ENCODE measurements around the gene CLDN22.

The CLDN22 gene

DNA sequence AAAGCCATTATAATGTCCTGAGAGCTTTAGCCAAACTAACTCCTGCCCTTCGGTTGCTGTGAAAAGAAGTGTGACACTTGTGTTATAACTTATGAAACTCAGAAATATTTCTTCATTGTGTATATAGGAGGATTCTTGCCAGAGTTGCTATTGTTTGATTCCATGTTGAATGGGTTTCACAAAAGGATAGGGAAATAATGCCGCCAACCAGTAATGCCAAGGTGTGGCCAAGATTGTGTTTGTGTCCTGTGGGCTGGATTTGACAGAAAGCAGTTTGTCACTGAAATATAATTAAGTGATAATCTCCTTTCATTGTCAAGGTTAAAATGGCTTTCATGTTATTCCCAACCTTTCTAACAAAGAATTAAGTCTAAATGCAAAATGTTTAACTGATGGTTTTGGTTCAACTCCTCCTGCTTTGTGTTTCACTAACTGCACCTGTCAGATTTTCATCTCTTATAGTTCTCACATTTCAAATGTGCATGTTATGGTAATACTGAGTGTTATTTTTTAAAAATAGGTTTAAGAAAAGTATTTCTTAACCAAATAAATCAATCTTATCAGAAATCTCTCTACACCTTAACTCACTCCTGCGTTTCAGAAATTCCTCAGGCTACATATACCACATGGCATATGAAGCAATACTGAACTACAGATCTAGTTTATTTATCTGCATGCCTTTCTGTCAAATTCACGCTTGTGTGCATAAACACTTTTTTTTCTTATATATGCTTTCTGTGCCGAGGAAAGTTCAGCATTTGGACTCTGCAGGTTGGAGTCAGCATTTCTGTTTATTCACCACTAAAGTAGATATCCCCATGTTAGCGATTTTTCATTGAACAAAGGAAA, at the start of gene CLDN22:
CLDN22 (minus strand) TSS at position 66 of the 849 bp plus-strand sequence; CDS start at position 8, 58 bp downstream.
- DNase-seq = no peak

DNA sequence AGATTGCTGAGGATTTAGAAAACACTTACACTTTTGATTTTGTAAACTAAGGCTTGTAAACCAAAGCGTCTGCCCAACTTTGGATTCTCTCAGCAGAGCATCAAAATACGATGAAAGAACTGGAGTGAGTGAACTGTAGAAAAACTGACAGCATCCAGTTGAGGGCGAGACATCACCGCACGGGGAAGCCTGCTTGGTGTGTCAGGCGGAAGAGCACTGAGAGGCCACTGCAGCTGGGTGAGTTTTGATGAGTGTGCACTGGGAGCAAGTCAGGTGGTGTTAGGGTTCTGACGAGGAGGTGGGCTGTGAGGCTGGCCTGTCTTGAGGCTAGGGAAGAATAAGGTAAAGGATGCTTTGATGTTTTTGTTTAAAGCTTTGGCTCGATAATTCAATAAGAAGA, 49.0 kb upstream of the CLDN22 start:
- no peak for DNase-seq

DNA sequence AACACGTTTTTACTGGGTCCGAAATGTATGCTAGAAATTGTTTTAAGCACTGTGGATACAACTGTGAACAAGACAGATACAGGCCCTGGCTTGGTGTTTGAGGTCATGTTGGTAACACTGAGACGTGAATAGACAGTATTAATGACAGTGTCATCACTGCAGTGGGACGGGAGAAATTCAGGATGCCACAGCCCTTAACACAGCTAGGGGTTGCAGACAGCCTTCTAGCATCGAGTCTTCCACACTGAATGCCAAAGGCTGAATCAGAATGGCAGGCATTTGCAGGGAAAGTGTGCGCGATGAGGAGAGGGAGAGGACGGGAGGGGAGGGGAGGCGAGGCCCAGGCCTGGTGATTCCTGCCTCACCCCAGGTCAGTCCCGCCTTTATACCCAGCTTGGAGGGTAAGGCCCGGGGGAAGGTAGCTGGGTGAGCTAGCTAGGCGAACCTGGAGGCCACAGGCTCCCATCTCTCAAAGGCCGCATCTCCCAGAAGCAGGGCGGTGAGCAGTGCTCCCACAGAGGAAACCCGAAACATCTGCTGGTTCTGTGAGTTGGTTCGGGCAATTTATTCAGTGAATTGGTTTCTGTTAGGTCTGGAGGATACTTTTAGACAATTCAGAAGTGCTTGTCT, 46.2 kb upstream of the CLDN22 start:
- no peak for DNase-seq

DNA sequence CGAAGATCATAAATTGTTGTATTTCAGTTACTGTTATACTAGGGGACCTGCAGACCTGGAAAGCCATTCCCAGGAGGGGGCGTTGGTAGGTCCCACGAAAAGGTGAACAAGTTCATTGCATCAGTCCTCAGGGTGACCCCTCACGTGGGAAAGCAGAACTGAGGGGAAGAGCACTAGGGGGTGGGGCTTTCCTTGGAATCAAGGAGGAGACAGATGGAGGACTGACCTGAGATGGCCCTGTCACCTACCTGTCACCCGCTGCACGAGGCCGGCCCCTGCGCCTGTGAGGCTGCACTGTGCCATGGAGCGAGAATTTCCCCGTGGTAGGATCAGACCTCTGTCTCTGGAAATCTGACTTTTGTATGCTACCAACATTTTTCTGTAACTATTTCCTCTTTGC, 43.9 kb upstream of the CLDN22 start:
- DNase-seq = no peak

DNA sequence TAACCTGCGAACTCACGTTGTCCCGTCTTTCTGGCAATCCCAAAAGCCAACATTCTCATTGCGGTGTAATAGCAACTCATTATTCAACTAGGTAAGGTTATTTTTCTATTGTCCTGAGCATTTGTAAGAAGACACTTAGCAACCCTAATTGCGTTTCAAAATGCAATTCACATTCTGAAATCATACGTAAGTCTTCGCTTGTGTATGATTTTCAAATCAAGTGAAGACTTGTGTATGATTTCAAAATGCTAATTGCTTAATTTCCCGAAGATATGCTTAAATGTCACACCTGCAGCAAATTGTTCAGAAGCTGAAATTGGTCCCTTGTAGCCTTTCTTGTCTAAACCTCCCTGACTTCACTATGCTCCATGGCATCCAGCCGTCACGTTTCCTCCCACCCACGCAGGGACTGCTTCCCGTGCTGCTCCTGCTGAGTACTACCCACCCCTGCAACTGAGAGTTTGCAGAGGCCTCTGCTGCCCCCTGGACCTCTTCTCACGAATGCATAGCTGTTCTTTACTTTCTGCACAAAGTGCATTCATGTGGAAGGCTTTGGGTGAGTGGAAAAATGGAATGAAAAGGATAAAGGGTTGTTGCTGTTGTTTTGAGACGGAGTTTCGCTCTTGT, 43.0 kb upstream of the CLDN22 start:
- DNase-seq = no peak

DNA sequence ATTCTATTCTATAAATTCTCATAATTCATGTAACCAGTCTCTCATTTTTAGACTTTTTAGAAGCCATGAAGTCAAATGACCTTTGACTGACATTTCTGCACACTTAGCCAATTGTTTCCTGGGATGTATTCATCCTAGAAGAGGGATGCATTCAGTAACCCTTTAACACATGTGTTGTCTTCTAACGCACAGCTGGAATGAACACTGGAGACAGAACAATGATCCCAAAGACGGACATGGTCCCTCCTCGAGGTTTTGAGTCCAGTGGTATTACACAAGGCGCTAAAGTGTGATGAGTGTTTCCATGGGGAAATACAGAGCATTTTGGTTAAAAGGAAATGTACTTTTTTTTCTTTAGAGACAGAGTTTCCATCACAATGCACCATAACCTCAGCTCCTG, 42.0 kb upstream of the CLDN22 start:
- DNase-seq = no peak

DNA sequence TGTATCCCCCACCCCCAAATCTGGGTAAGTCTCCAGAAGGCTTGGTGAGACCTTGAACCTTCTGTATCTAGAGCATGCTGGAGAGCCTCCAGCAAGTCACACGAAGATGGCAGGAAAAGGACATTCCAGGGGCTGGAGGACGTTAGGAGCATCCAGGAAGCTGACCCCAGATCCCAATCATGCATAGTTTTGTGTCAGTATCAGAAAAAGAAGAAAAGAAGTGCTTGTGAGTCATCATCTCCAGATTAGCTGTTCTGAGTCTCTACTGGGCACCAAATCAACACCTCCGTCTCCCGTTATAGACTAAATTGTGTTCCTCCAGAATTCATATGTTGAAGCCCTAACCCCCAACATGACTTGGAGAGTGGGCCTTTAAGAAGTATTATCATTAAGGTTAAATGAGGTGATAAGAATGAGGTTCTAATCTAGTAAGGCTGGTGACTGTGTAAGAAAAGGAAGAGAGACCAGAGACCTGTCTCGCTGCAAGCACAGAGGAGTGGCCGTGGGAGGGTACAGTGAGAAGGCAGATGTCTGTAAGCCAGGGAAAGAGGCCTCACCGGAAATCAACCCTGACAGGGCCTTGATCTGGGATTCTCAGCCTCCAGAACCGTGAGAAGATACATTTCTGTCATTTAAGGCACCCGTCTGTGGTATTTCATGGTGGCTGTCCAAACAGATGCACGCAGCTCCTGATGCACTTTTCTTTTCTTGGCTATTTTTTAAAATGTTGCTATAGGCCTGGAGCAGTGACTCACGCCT, 40.3 kb upstream of the CLDN22 start:
- DNase-seq = no peak

DNA sequence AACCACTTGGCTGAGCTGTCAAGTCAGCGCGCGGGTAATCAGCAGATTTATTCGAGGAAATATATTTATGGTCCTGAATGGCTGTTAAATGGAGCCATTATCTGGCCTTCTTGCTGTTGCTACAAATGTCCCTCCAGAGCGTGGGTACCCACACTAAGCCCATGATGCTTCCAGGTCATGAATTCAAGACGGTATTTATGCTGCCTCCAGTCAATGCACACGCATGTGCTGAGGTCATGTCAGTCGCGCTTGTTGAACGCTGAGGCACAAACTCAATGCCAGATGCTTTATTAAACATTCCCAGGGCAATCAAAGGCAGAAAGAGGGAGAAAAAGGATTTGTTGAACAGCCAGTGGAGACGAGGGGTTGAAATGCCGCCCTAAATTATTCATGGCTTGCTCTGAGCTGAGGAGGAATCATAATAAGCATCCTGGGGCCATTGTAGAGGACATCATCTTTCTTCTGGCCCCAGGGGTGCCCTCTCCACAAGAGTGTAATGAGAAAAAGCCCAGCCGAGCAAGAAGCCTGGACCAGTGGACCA, 38.2 kb upstream of the CLDN22 start:
- no peak for DNase-seq

DNA sequence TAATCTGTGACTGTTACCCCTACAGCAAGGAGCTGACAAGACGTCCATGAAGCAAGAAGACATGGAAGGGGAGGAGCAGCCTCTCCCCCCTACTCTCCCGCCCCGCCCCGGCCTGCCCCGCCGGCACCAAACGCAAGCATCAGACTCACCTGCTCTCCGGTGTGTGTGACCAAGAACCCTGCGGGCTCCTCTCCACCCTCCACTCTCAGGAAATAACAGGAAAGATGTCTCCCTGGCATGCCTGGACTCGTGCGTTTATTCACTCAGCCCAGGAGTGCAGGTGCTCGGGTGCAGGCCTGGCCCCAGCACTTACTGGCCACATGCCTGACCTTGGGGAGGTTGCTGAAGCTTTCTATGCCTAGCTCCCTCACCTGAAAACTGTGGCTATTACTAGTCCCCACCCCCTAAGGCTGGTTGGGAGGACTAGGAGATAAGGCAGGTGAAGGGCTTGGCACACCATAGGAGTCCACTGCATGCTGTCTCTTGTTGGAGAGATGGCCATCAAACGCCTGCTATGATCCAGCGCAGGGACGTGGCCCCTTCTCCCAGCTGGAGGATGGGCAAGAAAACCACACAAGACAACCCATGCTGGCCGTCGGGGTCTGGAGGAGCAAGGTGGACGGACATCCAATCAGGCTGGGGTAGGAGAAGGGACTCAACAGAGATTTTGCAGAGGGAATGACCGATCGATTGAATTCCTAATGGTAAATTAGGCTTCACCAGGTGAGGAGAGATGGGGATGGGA, 37.0 kb upstream of the CLDN22 start:
- no peak for DNase-seq

DNA sequence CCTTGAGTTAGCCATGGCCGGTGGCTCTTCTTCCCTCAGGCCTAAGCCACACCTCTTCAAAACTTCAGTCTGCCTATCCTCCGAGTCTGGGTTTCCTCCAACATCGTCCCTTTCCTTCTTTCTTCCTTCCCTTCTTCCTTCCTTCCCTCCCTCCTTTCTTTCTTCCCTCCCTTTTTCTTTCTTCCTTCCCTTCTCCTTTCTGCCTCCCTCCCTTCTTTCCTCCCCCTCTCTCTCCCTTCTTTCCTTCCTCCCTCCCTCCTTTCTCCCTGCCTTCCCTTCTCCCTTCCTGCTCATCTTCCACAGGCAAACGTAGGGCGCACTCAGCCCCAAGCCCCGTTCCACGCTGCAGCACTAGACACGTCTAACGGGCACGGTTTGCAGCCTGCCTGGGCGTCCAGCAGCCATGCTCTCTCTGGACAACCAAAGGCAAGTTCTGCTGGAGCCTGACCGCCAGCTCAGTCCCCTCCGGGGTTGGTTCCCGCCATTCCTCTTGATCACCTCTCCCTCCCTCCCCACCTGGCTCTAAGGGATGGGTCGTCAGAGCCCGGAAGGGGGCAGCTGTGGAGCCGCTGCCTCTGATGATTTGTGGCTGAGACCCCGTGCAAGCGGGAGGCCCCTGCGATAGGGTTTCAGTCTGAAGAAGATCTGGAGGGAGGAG, 36.2 kb upstream of the CLDN22 start:
- DNase-seq = no peak

DNA sequence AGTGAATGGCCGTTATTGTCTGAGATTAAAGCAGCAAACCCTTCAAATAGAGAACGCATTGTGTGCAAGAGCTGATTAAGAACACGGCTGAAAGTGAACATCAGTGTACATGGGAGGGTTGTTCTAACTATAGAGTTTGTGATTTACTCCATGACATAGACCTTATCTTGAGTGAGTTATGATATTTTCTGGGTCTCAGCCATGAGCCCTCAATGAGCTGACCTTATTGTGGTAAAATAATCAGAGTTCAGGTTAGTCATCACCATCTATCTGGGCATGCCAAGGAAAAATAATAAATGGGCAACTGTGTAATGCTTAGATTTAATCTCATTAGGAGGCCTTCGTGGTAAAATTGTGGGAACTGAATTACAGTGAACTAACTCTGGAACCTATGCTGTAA, 35.3 kb upstream of the CLDN22 start:
- DNase-seq = no peak

DNA sequence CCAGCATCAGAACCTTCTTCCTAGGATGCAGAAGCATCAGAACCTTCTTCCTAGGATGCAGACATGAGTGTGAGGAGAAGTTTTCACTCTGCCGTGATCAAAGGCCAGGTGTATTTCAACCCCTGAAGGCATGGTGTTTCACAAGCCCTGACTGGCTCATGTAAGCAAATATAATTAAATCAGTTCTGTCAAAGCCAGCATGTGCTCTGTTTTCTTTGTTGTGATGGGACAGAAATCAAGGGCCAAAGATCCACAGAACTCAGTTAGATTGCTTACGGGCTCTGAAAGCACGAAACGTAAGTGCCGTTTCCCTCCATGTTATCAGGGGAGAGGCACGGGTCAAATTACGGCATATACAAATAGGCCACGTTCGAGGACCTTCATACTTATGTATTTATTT, 34.1 kb upstream of the CLDN22 start:
- no peak for DNase-seq

DNA sequence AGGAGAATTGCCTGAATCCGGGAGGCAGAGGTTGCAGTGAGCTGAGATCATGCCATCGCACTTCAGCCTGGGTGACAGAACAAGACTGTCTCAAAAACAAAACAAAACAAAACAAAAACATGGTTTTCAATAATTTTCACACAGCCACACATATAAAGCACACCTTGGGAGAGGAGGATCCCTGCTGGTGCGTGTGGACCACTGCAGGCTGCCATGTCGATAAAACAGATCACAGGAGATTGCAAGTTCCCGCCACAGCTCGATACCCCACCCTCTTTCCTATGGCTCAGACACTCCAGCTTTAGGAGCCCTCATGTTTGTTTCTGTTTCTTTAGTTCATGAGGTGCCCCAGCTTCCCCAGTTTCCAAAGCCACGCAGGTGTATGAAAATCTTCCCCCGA, 33.5 kb upstream of the CLDN22 start:
- no peak for DNase-seq

DNA sequence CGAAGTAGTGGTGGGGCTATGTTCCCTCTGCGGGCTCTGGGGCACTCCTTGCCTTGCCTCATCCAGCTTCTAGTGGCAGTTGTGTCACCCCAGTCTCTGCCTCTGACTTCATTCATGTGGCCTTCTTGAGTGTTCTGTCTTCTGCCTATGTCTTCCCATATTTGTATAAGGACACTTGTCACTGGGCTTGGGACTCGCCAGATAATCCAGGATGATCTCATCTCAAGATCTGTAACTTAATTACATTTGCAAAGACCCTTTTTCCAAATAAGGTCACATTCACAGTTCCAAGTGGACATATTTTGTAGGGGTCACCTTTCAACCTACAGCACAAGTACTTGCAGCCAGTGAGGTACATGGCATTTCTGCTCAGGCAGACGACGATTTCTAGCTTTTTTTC, 32.5 kb upstream of the CLDN22 start:
- DNase-seq = no peak

DNA sequence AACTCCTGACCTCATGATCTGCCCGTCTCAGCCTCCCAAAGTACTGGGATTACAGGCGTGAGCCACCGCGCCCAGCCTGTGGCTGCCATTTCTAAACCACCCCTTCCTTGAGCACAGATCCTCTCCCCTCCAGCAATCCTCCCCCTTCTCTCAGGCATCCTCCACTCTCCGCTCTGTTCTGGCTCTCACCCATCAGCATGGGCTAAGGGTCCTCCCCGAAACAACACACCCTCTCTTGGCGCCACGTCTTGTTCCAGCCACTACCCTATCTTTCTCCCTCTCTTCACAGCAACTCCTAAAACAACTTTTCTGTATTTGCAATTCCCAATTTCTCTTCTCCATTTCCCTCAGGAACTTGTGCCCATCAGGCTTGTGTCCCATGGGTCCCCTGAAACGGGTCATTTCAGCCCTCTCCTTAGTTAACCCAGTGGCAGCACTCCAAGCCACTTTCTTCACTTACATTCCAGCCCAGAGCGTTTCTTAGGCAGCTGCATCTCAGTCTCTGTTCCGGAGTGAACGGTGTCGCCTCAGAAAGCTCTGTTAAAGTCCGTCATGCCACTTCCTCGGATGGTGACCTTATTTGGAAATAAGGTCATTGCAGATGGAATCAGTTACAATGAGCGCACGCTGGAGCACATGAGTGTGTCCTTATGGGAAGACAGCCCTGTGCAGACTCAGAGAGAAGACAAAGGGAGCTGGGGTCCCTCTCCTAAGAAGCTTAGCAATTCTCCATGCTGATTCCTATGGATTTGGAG, 30.4 kb upstream of the CLDN22 start:
- no peak for DNase-seq

DNA sequence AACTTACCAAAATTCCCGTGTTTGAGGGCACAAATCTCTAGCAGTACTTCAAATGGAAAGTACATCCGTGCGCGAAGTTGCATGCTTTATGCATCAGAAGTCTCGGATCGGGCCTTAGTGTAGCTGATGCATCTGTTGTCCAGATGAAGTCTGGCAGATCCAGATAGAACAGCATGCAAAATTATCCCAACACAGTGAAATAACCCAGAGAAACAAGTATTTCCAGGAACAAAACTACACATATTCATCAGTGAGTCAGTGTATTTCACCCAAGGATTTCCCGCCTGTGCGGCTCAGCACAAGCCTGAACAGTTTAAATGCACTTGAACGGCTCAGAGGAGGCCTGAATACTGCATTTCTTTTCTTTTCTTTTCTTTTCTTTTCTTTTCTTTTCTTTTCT, 29.6 kb upstream of the CLDN22 start:
- no peak for DNase-seq

DNA sequence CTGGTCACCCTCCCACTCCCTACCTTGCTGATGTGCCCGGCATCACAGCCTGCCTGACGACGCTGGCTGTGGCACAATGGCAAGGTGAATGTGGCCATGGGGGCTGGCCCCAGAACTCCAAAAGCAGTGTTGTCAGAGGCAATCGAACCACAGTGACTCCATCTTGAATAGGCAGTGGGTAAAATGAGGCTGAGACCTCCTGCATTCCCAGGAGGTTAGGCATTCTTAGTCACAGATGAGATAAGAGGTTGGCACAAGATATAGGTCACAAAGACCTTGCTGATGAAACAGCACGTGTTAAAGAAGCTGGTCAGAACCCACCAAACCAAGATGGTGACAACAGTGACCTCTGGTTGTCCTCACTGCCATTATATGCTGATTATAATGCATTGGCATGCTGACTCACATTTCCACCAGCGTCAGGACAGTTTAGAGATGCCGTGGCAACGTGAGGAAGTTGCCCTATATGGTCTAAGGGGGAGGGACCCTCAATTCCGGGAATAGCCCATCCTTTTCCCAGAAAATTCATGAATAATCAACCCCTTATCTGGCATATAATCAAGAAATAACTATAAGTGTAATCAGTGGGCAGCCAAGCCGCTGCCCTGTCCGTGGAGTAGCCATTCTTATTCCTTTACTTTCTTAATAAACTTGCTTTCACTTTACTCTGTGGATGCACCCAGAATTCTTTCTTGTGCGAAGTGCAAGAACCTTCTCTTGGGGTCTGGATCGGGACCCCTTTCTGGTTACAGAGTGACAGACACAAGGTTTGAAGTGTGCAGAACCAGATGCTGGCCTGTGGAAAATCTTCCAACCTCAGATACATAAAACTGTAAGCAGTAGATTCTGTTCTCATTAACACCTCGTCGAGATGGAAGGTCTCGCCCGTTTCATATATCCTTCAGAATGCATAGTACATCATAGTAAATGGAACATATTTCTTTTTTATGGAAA, 28.9 kb upstream of the CLDN22 start:
- no peak for DNase-seq

DNA sequence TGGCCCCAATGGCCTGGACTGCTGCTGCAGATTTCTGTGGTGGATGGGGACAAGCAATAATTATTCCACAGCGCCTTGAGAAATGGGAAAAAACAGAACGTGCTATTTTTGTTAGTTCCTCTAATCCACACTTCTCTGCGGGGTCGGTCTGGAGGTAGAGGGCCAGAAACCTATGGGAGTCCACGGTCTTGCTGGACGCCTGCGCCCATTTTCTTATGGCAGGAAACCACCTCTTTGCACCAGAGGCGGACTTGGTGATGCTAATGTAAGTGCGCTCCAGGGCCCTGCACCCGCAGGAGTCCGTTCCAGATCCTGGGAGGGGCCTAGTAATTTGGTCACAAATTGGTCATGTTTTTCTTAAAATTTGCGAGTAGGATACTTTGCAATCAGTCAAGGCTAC, 28.1 kb upstream of the CLDN22 start:
- no peak for DNase-seq

DNA sequence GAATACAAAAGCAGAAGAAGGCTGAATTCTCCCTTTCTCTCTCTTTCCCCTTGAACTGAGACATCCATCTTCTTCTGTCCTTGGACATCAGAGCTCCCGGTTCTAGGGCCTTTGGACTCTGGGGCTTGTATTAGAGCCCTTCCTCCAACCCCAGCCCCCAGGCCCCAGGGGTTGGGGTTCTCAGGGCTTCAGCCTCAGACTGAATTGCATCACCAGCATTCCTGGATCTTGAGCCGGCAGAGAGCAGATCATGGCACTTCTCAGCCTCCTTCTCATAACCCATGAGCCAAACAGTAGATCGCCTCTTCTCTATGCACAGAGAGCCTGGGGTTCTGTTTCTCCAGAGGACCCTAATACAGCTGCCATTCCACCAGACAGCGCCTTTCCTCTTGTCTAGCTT, 27.5 kb upstream of the CLDN22 start:
- DNase-seq = no peak

DNA sequence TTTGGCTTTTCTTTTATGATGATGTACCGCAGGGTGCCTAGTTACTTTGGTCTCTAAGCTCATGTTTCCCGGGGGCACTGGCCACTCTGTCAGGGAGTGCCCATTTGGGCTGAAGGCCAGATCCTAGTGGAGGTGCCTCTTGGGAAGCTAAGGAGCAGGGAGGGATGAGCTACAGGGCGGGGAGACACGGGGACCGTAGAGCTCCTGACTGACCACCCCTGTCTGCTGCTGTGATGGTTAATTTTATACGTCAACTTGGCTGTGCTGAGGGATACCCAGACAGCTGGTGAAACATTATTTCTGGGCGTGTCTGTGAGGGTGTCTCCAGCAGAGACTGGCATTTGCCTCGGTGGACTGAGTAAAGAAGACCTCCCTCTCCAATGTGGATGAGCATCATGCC, 27.1 kb upstream of the CLDN22 start:
- no peak for DNase-seq
